Measurements from ENCODE around the gene PTX3. TPM values are rescaled to one million over a fixed set of nuclear protein-coding genes. Genes with fewer than 3 reads are reported as not detected.

Gene PTX3
- total RNA-seq, 1 donor from 2014 or later: 21.0 TPM

DNA sequence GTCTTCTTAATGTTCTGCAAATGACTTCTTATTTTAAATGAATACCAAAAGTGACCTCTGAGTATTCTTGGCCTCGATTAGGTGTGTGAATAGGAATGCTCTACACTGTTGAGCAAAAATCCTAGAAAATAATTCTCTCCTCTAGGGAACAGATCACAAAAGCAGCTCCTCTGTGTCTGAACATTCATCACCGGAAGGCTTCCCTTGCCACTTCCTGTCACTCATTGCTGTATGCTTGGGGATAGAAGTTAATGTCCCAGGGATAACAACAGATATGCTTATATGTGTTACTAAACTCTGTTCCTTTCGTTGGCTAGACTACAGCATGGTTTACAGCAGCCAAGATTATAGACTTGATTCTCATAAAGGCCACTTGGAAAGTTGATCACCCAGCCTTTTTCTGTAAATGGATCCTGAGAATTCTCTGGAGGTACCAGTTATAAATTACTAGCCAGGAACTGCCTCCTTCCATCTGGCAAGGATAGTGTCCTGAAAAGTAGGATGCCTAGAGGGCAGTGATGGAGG, 16.0 kb upstream of the PTX3 start:
- DNase-seq (ENCODE audit: low read depth): no peak

DNA sequence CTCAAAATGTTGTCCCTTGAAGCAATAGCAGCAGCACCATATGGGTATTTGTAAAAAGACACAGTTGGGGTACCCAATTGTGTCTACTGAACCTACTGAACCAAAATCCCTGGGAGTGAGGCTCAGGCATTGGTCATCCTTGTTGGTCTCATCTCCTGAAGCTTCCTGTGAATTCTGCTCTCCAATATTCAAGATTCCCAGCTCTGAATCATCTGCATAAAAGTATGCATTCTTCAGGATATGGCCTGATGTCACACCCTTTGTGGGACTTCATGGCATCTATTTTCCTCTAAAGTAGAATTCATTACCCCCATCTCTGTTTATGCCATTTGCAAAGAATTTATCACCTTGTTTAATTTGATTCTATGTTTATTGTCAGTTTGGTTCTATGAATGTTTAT, 13.3 kb upstream of the PTX3 start:
- DNase-seq (ENCODE audit: low read depth): no peak

DNA sequence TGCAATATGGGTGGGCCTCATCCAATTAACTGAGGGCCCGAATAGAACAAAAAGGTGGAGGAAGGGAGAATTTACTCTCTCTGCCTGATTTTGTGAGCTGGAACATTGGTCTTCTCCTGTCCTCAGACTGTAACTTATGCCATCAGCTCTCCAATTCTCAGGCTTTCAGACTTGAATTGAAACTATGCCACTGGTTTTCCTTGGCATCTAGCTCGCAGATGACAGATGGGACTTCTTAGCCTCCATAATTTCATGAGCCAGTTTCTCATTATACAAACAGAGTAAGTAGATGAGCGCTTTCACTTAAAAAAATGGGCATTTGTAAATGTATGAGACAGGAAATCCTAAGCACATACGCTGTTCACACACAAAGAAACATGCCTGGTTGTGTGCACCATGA, 8.7 kb upstream of the PTX3 start:
- no peak for DNase-seq (ENCODE audit: low read depth)

DNA sequence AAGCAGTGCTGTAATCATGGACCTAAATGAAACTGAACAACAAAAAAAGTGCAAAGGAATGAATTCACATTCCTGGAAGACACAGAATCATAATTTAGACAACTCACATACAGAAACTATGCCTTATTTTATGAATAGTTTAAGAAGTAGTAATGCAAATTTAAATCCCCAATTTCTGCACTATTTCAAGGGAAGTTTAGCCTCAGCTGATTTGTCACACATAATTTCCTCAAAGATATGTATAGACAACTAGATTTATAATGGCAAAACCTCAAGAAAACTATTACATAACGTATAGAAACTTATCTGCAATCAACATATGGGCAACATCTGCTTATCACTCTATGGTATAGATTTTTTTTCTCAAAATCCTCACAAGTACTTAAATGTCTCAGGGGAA, 7.8 kb upstream of the PTX3 start:
- DNase-seq (ENCODE audit: low read depth): no peak

DNA sequence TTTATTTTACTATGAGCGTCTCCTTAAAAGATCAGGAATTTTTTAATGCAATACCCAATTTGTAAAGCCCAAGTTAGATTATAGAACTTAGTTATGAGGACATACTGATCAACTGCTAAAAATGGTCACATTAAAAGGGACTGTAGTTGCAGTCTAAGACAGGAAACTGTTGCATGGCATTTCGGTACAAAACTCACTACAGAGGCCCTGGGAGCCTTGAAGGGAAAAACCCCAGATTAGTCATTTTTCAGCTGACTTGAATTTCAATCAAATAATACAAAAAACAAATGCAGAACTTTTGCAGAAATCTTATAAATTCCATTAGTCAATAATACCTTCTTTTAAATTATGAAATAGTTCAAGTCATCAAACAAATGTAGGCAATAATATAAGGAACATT, 6.9 kb upstream of the PTX3 start:
- peak; percentile 41 for DNase-seq (ENCODE audit: low read depth)

DNA sequence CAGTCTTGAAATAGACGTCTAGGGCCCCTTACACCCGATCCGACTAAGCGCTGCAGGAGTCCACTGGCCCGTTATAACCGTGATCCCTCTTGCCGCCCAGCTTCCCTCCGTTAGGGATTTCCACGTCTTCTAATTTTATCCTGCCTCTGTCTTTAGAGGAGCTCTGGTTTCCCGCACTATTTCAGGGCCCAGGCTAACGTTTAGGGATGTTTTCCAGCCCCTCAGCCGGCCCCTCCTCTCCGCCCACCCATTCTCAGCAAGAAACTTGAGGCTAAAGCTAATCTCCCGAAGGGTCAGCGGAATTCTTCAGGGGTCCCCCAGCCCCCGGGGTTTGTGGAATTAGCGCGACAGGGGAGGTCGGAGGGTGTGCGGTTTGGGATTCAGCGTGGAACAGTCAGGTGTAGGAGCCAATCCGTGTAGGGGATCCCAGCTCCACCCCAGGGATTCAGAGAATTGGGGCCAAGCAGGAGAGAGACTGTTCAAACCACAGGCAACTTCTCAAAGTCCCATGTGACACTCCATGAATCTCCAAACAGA, 1.6 kb downstream of the PTX3 start:
- DNase-seq (ENCODE audit: low read depth): peak; percentile 24

DNA sequence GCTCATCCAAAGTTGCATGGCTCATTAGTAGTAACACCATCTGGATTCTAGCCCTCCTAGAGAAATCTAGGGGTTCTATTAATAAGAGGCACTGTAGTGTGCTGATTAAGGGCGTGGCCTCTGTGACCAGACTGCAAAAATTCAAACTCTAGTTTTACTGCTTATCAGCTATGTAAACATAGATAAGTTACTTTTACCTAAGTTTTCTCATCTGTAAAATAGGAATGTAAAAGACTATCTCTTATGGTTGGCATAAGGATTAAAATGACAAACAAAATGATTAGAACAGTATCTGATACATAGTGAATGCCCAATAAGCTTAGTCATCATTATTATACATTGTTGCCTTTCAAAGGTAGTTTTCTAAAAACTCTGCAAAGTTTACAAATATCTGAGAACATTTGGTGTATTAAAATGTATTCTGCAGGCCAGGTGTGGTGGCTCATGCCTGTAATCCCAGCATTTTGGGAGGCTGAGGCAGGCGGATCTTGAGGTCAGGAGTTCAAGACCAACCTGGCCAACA, 4.5 kb downstream of the PTX3 start:
- no peak for DNase-seq (ENCODE audit: low read depth)

DNA sequence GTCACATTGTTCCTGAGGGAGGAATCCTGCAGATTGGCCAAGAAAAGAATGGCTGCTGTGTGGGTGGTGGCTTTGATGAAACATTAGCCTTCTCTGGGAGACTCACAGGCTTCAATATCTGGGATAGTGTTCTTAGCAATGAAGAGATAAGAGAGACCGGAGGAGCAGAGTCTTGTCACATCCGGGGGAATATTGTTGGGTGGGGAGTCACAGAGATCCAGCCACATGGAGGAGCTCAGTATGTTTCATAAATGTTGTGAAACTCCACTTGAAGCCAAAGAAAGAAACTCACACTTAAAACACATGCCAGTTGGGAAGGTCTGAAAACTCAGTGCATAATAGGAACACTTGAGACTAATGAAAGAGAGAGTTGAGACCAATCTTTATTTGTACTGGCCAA, 6.1 kb downstream of the PTX3 start:
- DNase-seq (ENCODE audit: low read depth): no peak

DNA sequence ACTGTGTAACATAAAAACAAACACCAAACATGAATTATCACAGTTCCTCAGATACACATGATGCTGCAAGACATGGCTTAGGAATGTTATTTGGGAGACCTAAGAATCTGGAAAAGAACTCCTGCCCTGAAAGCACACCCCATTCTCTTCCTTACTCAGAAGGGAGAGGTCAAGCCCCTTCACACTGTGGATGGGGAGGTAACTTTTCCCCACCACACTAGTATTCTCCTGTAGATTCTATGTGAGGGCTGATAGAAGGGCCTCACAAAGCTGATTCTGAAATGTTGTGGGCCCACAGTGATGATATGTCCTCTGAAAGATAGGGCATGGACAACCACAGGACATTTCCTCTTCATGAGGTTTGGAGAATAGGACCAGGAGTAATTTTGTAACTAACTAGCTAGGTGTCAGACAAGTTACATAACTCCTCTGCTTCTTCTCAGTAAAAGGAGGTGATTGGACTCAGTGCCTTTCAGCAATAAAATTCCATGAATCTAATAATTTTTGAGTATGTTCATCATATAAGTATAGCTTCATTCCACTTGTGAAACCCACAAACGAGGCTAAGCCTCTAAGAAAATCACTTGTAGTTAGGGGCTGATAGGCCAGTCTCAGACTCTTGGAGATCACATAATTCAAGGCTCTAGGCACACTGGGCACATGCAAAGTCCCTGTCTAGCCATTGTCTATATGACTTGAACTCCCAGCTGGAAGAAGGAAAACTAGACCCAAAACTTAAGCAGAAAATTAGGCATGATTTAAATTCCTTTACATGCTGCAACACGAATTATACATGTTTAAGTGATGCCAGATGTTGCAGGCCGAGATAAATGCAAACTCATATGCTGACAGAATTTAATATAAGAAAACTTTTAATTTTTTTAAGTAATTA, 7.5 kb downstream of the PTX3 start:
- no peak for DNase-seq (ENCODE audit: low read depth)

DNA sequence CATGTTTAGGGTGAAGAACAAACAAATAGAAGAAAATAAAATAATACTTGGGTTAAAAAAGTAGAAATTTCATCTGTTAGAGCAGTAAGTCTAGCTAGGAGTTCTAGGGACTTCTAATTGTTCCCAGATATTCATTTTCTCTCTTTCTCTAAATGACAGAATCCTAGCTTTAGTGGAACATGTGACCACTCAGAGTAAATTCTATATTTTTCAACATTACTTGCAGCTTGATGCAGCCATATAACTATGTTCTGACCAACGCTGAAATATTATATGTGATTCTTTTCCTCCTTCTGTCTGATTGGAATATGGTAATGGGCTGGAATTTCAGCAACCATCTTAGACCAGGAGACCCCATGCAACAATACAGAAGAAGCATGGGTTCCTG, 8.1 kb downstream of the PTX3 start:
- no peak for DNase-seq (ENCODE audit: low read depth)

DNA sequence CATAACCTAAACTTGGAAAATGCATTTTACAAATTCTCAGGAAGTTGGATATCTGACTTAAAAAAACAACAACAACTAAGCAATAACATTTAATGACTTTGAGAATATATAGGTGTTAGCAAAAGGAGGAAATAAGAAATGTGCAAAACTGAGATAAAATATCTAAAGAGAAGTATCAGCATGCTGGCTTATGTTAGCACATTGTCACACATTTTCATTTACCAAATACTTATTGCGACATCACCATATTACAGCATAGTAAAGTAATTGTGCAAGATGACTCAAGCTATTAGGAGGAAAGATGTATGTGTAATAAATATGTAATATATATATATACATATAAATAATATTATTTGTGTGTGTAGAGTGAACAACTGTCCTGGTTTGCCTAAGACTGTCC, 9.2 kb downstream of the PTX3 start:
- no peak for DNase-seq (ENCODE audit: low read depth)

DNA sequence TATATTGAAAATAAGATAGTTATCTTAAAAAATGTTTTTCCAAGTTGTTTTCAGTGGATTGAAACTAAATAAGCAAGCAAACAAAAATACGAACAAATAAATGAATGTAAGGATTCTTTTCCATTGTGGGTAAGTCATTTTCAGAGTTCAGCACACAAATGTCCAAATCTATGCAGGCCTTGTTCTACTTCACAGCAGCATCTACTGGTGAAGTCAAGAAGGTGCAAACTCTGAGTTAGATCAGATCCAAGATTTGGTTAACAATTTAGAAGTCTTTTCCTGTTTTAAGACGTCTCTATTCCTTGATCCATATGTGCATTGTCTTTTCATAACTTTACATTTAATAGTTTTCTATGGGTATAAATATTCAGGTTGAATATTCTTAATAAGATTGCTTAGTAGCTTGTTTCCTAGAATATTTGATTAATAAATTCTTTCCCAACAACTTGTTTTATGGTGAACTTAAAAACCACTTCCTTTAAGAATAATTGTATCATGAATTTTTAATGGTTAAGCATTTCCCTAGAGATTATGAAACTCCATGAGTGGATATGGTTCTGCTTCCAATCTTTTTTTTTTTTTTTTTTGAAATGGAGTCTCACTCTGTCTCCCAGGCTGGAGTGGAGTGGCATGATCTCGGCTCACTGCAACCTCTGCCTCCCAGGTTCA, 10.5 kb downstream of the PTX3 start:
- peak; percentile 59 for DNase-seq (ENCODE audit: low read depth)

DNA sequence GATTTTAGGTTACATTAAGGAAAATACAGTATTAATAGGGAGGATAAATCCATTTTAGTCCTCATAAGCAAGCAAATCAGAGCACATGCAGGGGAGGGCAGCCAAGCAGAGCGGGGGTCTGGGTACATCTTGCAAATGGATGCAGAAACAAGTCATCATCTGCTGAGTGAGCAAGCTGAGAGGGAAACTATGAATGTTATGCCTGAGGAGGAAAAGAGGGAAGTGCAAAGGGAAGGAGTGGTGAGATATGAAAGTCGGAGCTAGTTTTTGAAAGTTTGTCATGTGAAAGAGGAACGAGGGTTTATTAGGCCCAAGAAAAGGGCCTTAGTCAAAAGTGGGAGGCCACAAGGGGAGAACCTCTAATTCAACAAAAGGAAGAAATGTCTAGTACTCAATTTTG, 15.4 kb downstream of the PTX3 start:
- DNase-seq (ENCODE audit: low read depth): no peak

DNA sequence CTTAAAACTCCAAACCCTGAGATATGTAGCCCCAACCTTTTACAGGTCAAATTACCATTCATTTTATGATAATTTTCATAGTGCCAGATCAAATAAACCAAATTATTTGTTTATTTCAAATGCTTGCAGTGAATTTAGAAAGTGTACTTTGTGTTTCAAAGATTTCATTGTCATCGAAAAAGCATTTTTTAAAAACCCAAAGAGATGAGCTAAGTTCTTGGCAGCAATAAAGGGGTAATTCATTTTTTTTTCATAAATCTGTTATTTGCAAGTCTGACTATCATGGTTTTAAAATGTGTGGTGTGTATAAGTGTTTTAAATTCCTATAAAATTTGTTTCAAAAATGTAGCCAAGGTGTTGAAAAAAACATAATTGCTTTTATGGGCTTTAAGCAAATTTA, 17.2 kb downstream of the PTX3 start:
- DNase-seq (ENCODE audit: low read depth): no peak

DNA sequence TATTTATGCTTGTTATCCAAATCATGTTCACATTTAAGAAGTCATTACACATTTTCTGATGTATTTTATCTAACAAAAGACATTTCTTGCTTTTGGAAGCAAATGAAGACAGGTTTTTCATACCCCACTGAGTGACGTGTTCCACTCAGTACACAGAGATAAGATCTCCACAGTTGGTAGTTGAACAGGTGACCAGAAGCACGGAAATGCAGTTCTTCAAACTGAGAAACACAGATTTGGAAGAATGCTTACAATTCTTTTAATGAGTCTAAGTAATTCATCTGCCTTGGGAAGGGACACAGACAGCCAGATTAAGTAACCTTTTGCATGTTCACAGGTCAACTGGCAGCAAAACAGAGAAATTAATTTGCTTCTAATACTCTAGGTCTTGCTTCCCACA, 23.1 kb downstream of the PTX3 start:
- DNase-seq (ENCODE audit: low read depth): no peak

DNA sequence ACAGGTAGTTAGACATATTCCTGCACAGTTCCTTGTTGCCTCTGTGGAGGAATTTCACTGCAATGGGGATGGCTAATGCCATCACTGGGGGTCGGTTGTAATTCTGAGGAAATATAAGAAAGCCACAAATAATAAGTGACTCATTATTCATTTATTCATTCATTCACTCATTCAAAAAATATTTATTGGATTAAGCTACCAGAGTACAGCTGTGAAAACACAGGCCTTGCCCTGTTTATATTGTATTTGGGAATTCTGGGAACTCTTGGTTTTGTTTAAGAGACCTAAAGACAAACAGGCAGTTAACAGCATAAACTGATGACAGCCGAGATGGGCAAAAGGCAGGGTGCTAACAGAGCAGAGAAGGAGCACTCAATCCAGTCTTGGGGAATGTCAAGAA, 23.6 kb downstream of the PTX3 start:
- peak; percentile 35 for DNase-seq (ENCODE audit: low read depth)

DNA sequence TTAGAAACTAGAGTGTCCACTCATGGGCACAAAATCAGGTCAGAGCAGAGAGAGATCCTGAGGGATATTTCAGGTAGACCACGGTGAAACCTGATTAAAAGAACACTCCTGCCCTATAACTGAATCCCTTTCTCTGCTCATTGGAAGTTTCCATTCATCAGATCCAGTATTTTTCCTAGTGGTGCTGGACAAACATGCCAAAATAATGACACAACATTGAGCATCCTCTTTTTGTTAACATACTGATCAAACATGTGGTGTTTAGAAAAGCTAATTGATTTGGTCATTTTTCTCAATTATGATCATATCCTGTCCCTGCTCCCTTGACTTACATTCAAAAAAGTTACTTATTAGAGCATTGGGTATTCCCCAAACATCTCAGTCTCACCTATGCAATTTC, 27.2 kb downstream of the PTX3 start:
- DNase-seq (ENCODE audit: low read depth): no peak

DNA sequence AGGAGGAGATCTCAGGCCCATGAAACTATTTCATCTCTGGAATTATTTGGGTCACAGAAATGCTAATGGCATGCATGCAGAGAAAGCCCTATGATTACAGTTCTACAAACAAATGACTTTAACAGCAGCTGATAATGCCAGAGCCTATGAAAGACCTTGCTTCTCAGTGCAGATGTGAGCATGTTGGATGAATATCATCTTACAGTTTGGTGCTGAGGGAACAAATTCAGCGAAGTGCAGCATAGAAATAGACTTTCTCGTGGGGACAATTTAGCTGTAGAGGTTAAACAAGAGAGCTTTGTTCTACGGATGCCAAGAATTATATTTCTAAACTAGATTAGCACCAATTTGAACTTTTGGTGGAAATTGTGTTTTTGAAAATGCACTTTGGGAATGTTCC, 27.7 kb downstream of the PTX3 start:
- peak; percentile 57 for DNase-seq (ENCODE audit: low read depth)

DNA sequence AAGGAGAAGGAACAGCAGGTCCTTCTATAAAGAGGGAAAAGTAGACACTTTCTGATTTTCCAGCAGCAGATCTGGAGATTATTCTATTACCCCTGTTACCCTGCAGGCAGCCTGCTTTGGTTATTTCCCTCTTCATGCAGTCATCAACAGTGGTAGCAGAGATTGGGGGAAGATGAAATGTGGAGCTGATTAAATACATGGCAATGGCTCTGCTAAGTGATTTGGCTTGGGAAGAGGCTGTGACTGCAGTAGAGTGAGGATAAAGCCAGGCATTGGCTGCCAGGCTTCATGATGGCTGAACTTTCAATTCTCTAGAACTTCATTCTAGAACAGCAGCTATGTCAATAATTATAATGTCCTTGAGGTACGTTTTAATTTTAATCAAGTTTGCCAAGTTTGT, 29.1 kb downstream of the PTX3 start:
- DNase-seq (ENCODE audit: low read depth): no peak

DNA sequence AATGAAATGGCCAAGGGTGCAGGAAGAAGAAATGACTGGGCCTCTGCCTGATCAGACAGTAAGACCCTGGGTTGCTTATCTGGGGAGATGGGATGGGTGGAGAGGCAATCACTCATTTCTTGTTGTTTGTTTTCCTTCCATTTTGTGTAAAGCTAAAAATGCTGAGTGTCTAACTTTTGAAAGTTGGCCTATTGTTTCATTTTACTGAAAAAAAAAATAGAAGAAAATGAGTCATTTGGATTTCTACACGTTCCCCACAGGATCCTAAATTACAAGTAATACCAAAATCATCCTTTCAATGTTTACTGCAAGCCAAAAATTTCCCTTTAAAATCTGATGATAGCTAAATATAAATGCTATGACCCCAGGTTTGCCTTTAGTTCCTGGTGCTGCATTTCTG, 30.6 kb downstream of the PTX3 start:
- DNase-seq (ENCODE audit: low read depth): peak; percentile 19

DNA sequence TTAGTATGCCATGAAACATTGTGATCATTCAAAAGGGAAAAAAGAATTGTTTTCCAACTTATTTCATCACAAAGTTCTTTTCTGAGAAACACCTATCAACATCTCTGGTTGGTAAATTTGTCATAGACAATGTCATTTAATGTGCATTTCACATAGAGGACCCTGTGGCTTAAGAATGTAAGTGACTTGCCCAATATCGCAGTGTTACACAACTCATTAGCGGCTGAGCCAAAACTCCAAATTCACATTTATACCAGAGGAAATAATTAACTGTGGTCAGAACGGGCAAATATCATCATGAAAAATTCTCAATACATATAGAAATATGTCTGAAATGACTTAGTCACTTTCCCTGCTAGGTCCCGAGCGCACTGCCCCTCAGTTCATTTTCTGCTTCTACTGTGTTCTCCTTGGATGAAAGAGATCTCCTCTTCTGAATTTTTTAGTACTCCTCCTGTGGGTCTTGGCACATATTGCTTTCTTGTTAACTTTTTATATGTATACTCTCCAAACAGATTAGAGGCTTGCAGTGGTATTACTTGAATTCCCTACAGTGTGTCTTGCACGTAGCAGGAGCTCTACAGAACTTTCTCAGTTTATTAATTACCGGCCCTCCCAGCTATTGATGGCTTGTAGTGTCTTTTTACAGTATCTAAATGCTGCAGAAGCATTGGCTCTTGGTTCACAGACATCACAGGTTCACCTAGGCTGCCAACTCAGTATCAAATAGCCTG, 33.1 kb downstream of the PTX3 start:
- DNase-seq (ENCODE audit: low read depth): no peak

DNA sequence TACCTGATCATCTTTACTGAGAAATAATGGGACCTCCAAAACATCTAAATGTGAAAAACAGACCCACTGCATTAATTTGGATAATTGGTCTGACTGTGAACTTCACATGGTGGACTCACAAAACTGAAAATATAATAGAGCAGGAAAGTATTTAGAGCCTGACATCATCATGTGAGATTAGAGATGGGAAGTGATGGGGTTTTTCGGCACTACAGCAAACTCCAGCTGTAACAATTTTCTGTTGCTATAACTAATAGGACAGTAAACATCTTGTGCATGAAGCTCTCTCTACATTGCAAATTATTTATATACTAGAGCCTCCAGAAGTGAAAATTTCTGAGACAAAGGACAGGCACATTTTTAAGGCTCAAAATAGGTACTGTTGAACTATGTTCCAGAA, 34.4 kb downstream of the PTX3 start:
- DNase-seq (ENCODE audit: low read depth): no peak

Data from myocyte (in vitro differentiated cells).